Activated T-cell treated with anti-CD3 and anti-CD28 coated beads for 4 hours (primary cell): ENCODE results near the gene ADAMTS6.
"Not testable (repeated sequence)": the region's sequence is repeated elsewhere in the genome, so short reads cannot be mapped to it uniquely, and the experiment has no call there.

Experiments
- DNase-seq: peaks from one replicate; pipeline ENCODE4 v3.0.0-alpha.2; 2020

ADAMTS6 gene

DNA sequence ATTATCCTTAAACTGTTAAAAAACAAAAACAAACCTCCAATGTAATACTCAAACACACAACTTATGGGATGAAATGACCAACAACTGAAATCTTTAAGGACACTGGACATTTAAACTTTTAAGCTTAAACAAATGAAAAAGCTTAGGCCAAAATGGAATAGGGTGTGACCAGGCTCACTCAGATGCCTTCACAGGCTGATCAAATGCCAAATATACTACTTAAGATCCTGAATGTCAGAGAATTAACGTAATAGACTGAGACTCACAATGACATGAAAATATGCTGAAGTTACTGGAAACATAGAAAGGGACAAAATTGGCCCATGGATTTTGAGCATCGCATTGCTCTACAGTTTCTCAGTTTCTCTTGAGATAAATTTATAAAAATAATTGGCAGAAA lies 286.8 kb downstream of the ADAMTS6 start:
- no peak for DNase-seq

DNA sequence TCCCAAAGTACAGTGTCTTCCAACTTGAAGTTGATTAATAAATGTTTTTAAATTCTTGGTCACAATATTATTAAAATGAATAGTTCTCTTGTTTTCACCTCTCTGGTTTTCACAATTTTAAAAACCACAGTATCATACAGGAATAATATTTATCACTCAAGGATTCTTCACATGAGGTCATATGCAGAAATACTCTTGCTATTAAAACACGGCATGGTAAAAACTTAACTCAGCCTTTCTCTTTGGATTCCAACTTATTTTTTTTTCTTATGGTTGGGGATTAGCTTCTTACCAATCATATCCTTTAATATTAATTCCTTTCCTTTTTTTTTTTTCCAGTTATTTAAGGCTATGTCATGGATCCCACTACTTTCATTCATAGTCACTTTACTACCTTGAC lies 289.4 kb downstream of the ADAMTS6 start:
- DNase-seq: no peak

DNA sequence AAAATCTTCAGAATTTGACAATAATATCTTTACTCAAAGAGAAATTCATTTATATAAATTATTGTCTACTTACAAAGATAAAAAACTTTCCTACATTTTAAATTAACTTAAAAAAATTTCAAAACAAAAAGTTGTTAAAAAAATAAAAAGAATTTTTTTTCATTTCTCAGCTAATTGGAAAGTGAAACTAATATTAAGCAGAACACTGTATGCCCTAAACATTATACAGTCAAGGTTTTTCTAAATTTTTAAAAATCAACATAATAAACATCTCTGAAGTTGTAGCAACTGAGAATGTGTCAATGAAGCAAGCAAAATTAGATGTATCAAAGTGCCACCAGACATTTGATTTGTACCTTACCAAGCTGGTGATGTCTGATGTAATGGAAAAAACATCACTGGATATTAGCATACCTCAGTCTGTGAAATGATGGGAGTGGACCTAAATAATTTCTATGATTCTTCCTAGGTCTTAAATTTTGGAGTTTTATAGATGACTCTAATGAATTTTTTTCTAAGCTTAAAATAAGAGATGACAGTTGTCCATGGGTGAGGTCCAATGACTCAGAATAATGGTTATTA lies 290.1 kb downstream of the ADAMTS6 start:
- DNase-seq: no peak

DNA sequence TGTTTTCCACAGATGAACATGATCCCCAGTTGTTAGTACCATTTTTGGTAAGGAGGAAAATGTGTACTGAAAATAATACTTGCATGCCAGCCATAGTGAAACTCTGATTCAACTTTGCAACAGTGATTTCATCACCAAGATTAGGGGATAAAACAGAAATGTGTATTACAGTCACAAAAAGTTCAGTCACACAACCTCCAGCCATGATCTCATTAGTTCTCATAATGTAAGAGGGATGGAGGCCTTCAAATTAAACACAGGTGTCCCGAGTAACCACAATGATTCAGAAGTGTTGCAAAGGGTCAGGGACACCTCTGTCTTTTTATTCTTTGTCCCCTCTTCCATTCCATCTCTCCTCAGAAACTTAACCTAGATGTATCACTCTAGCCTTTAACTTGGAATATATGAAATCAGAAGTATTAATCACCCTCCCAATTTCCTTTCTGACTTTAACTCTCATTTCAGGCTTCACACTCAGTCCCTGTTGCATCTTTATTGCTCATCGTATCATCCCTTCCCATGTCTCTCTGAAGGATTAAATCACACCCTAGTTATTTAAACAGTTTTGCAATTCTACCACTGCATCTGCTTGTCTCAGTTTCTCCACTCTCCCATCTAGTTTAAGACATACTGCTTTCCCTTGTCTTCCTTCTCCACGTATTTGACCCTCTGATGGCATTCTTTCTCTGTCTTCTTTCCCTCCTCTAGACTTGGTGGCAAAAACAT lies 291.2 kb downstream of the ADAMTS6 start:
- DNase-seq: no peak

DNA sequence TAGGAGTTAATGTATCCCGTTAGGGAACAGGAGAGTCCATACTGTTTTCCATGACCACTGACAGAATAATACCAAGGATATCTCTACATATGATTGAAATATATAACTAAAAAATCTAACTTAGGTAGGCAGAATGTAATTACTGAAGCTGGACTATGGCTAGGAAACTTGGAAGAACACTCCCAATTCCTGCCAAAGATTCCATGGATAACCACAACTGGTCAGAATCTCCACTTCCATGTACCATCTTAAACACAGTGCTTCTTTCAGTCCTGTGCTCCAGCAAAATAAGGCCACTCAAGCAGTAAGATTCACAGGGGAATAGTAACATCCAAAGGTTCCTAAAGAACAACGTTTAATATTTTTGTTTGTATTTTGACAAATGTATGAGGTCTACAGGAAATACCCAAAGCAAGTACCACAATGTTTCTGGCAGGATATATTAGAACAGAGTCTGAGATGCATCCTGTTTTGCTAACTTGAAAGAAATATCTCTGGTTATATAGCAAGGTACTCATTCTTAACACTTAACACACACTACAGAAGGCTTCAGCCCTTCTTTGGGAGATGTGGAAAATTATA lies 295.0 kb downstream of the ADAMTS6 start:
- no peak for DNase-seq

DNA sequence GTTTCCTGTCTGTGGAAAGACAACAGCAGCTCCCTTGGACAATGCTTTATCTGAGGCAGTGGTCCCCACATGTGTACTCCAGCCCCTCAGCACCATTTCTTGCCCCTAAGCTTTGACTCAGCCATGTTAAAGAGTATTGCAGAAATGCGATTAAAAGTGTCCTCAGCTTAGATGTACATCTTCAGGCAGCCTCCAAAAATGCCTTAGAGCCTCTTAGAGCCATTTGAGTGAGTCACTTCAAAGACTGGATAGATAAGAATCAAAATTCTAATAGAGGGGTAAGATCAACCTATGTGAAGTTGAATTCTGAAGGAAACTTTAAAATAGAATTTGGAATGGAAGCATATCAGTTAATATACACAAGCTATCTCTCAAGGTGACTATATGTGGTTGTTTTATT lies 296.3 kb downstream of the ADAMTS6 start:
- DNase-seq: no peak

DNA sequence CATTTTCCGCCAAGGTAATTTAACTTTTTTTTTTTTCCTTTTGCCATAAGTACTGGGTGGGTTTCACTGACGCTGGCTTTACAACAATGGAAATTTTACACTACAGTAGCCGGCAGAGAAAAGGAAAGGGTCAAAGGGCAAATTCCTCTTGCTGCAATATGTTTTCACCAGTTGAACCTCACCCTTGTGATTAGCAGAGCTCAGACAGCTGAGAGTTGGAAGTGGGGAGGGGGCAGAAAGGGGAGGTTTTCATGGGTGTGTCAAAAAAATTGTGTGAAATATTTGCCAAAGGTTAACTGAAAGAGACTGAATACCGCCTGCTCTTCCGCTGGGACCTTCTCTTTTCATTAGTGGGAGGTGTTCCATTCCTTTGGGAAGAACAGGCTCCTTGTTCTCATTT lies 296.9 kb downstream of the ADAMTS6 start:
- no peak for DNase-seq

DNA sequence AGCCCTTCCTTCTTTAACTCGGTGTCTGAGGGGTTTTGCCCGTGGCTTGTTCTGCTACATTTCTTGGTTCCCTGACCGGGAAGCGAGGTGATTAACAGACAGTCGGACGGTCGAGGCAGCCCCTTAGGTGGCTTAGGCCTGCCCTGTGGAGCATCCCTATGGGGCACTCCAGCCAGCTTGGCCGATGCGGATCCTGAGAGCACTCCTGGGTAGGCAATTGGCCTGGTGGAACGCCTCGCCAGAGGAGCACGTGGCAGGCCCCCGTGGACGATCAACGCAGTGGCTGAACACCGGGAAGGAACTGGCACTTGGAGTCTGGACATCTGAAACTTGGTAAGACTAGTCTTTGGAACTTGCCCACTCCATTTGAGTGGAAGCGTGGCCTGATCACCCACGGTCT lies 307.5 kb downstream of the ADAMTS6 start:
- not testable (repeated sequence) for DNase-seq

DNA sequence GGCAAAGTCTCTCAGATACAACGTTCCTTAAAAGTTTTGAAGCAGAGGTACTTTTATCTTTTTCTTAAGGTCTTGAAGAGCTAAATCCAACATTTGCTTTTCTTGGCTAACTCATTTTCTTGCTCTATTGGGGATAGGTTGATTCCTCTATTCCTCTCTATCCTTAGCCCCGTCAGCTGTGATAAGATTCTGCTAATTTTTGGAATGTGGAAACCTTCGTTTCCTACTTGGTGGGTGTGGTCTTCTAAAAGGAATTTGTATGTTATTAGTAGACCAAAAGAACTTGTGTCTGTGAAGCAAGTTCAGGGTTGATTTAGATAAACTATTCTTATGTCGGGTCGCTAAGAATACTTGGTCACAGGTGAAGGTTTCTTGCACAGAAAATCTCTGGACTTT lies 308.6 kb downstream of the ADAMTS6 start:
- no peak for DNase-seq

DNA sequence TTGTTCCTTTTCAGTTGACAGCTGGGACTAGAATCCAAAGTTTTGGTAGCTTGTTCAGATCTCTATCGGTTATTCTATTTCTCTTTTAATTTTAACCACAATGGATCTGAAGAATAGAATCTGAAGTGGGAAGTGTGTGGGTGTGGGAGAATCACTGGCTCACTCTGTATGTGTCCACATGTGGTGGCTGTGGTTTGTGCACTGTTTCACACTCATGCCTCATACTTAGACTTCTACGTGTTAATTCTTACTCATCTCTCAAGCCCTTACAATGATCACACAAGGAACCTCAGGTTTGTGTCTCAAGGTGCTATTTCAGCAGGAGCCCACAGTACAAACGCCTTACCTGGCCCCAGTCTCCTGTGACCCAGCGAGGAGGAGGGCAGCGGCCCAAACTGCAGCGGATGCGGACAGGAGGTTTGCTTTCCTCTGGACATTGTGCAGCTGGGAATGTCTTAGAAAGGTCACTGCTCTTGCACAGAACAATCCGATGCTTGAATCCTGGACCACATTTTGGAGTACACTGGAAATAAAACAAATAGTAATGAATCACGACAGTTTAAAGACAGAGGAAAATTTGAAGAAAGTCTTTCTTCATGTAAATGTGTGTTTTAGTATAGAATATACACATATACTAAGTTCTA lies 309.1 kb downstream of the ADAMTS6 start:
- no peak for DNase-seq

DNA sequence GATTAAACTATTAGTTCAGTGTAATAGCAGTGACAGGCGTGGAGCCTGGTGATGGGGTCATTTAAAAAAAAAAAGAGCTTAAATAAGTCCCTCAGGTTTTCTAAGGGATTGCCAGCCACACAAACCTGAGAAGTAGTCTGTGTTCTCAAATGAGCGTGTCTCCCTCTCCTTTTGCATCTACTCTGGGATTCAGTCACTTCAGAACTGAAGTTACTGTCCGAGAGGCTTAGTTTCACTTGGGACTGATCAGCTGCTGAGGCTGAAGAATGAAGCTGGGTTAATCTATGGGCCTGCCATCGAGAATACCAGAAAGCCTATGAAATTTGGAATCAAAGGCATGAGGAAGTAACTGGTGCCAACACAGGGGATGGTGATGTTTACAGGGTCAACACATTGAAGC lies 310.1 kb downstream of the ADAMTS6 start:
- no peak for DNase-seq

DNA sequence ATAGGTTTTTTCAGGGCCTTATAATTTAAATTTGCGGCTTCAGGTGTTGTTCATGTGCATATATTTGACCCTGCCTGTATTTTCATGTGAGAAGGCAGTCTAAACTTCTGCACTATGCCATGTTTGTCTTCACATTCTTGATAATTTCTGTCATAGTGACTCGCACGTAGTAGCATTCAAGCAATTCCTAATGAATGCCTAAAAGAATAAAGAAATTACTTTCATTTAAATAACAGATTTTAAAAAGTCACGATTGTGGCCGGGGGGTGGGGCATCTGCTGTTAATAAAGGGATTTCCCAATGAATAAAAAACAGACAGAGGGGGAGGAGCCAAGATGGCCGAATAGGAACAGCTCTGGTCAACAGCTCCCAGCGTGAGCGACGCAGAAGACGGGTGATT lies 318.0 kb downstream of the ADAMTS6 start:
- no peak for DNase-seq

DNA sequence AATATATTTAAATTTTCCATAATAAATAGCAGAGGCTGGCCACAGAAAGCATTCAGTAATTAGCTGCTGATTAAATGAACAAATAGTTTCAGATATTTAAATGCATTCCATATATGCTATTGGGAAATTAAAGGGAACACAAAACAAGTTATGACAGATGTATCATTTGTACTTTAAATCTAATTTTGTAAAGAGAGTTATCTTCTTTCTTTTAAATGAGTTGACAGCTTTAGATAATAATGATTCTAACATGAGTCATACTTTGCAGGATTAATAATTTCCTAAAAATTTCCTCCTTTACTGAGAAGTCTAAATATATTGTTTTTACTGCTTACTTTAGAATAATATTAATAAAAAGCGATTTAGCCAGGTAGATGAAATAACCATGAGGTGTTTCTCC lies 320.1 kb downstream of the ADAMTS6 start:
- DNase-seq: no peak

DNA sequence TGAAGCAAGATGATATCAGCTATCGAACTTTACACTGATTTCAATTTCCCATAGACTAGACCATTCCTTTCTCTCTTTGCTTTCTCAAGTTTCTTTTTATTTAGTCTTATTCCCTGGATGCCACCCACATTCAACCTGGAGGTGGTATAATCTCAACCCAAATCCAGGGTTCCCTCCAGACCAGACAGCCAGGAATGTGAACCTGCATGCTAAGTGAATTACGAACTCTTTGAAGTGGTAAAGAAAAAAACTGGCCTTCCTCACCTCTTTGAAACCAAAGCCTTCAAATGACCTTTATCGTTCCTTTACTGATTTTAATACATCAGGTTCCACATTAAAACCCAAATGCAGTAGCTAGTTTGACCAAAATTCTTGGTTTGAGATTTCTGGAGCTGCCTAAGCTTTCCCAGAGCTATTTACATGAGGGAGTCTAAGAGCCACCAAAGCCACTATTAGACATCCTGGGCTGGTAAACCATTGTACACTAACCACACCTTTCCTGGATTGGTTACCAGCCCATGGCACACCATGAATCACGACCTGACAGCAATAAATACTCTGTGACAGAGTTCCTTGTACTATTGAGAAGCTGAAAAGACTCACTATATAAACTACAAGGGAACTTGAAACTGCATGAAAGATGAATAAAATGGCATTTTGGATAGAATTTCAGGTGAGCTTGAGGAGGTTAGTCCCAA lies 323.7 kb downstream of the ADAMTS6 start:
- no peak for DNase-seq

DNA sequence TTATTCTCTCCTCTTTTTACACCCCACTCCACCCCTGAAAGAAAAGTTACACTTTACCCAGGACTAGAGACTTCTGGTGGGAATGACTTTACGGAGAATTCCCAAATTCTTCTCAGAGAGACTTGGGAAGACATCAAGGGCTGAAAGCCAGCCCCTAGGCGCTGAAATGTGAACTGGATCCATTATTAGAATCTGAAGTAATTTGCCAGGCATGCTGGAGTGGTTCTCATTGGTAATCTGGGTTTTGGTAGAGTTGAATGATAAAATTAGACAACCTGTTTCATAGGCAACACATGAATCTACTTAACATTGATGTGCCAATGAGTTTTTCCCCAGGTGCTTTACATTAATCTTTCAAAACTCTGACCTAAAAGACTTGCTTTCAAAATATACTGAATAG lies 324.8 kb downstream of the ADAMTS6 start:
- no peak for DNase-seq

DNA sequence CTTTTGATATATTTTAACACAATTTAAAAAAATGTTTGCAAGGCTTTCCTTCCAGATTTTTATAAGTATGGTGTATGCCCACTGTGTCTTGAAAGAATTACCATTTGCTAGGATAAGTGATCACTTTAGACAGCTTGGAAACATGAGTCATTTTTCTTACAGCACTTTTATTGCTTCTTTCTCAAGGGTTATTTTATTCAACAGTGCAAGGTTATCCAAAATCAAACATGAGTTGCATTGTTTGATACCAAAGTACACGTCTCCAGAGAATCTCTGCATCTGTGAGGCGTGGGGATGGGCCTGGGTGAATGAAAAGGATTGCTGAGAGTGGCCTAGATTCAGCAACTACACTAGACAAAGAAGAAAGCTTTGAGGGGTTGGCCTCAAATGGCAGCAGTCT lies 329.6 kb downstream of the ADAMTS6 start:
- no peak for DNase-seq

DNA sequence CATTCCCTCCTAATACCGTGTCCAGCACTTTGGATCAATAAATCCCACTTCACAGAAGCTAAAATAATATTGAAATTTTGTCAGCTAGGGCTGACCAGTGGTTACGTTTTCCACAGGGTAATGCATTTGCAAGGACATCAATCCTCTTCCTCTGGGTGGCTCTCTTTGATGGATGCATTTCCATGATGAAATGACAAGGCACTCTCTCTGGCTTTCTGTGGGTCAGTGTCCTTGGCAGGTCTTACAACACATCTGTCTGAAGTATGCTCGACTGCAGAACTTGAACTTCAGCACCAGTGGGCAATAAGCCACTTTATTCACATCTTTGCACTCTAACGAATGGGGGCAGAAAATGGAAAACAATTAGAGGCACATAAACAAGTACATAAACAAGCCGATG lies 330.1 kb downstream of the ADAMTS6 start:
- no peak for DNase-seq

DNA sequence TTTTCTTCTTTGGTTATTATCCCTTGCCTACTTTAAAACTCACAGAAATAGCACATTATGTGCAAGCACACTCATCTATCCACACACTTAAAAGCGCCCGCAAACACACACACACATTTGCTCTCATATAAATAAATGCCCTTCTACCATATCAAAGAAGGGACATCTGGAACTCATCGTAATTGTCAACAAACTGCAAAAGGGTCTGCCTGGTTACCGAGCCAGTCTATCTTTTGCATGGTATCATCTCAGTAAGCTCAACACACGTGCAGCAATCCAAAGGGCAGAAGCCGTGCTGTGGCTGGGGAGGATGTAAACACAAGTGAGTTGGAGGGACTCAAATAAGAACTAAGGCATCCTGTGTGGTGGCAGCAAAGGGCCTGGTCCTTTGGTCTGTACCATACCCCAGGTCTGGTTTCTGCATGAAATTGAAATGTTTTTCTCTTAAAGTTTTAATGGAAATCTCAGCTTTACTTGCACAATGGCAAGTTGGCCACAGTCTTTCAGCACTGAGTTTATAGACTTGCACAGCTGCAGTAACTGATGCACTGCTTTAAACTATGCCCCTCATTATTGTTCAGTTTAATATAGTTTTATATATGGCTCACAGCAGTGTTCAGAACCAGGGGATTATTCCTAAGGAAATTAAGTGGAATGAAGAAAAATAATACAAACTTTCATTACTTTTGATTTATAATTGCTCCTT lies 331.0 kb downstream of the ADAMTS6 start:
- DNase-seq: no peak

DNA sequence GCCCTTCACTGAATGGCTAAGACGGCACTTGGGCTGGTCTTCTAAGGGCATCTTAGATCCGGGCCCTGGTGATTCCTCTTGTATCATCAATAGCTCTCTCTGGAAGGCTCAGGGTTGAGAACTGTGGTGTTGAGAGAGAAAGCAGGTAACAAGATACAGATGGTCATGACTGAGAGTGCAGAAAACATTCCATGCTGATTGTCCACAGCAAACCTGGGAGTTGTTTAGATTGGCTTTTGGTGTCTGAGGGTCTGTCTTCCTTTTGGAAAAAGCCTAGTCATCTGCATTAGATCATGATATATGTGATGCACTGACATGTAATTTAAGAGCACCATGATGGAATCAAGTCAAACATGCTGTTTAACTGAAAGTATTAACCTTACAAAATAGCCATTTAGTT lies 331.9 kb downstream of the ADAMTS6 start:
- DNase-seq: no peak

DNA sequence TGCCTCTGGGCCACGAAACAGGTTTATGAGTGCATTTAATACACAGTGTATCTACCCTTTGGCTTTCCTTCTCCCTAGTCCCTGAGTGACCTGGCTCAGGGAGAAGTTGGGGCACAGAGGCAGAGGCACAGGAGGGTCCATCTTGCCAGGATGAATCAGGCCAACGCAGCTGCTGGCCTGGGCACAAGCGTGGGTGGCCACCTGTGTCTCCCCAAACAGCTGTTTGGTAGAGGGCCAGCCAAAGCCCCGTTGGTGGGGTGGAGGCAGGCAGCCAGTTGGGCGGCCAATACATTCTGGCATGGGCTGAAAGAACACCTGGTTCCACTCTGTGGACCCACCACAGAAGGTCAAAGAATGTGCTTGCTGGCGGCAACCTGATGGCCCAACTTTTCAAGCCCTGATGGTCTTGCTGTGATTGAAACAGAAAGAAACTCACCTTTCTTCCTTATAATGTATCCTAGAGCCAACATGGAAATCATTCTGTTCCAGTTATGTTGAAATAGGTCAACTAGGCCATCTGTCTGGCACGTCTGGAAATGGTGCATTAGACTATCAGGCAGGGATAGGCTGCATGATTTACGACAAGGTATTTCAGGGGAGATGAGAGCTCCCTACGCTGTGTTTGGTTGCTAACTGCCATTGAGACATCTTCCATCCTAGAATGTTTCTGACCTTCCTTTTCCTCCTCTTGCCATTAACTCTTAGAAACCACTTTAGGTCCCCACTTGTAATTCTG lies 337.4 kb downstream of the ADAMTS6 start:
- no peak for DNase-seq

DNA sequence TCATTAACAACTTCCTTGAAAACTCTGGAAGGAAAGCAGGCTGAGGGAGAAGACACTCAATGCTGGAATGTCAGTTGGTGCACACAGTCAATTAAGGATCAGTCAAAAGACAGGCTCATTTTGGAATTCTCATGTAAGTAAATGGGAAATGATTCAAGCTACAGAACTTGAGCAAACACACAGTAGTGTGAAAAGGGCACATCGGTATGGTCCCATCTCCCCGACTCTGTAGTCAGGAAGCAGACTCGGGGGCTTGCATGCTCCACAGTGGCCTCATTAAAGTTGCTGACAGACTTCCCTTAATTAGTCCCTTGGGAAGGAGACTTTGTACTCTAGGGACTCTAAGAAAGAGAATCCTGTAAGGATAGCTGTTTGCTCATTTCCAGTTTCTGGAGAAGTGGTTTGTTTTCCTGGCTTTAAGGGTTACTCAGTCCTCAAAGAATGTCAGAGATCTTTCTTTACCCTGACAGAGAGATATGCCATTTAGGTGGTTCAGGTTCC lies 339.2 kb downstream of the ADAMTS6 start:
- DNase-seq: no peak

DNA sequence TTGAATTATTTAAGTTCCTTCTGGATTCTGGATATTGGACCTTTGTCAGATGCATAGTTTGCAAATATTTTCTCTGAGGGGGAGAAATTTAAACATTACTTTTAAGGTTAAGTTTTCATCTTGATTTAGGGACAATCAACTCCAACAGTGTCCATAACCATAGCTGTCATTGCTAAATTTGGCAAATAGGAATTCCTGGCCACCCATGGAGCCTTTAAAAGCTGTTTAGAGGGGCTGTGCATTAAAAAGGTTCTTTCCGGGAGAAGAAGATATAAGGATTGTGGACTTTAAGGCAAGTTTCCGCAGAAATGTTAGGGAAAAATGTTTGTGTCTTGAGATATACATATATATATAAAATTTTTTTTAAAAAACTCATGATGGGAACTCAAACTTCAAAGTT lies 339.7 kb downstream of the ADAMTS6 start:
- DNase-seq: no peak
